Gastroesophageal sphincter (tissue), 3 donors: ENCODE data around the gene SRBD1.

Experiments
- POLR2A ChIP-seq, 2 donors: fragments of 450-650 bp; IDR thresholded peaks; one replicate each; pipeline ENCODE4 v1.6.1; 2017; ENCODE audit warnings: antibody characterized with exemption in 2 of 2, mild to moderate bottlenecking in 2 of 2, moderate library complexity in 1 of 2
- POLR2AphosphoS5 ChIP-seq: sonication (generic); formaldehyde crosslinking; IDR thresholded peaks from one replicate; pipeline ENCODE4 v1.6.1; 2017; ENCODE audit warnings: antibody characterized with exemption
- TF ChIP-seq, protein P1 (sequence below), 4 experiments: fragments of 200-600 bp in 2 of 4; fragments of 450-650 bp in 2 of 4; sonication (generic) in 1 of 4; IDR thresholded peaks; one replicate each; pipeline ENCODE4 v1.5.1; 2017 to 2019; ENCODE audit warnings: antibody characterized with exemption in 4 of 4, mild to moderate bottlenecking in 2 of 4, moderate library complexity in 2 of 4

DNA sequence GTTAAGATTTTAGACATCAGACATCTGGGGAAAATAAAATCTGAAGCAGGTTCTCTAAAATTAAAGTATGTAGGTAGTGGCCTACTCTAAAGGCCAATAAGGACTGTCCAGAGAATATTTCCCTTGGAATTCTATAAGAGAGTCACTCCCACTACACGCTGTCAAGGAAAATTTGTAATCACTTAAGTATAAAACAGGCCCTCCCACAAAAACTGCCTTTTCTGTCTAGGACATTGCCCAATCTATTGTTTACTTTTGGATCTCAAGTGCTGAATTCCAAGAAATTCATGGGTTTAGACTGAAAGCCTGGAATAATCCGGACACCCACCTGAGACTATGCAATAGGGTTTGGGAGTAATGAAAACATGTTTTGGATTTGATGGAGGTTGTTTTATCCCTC is 1.7 kb upstream of the SRBD1 start:
- TF ChIP-seq, protein P1, sequence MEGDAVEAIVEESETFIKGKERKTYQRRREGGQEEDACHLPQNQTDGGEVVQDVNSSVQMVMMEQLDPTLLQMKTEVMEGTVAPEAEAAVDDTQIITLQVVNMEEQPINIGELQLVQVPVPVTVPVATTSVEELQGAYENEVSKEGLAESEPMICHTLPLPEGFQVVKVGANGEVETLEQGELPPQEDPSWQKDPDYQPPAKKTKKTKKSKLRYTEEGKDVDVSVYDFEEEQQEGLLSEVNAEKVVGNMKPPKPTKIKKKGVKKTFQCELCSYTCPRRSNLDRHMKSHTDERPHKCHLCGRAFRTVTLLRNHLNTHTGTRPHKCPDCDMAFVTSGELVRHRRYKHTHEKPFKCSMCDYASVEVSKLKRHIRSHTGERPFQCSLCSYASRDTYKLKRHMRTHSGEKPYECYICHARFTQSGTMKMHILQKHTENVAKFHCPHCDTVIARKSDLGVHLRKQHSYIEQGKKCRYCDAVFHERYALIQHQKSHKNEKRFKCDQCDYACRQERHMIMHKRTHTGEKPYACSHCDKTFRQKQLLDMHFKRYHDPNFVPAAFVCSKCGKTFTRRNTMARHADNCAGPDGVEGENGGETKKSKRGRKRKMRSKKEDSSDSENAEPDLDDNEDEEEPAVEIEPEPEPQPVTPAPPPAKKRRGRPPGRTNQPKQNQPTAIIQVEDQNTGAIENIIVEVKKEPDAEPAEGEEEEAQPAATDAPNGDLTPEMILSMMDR (IDR thresholded peaks at IDR 0.05): no peak
- TF ChIP-seq POLR2A (IDR thresholded peaks at IDR 0.05) (no peak), POLR2AphosphoS5 (no peak)
